Measurements from ENCODE around the gene CC2D2B.
A peak's percentile ranks its signal among the peaks of the same experiment; 100 is the strongest.
"Not testable (repeated sequence)": the region's sequence is repeated elsewhere in the genome, so short reads cannot be mapped to it uniquely, and the experiment has no call there.

Gene CC2D2B

DNA sequence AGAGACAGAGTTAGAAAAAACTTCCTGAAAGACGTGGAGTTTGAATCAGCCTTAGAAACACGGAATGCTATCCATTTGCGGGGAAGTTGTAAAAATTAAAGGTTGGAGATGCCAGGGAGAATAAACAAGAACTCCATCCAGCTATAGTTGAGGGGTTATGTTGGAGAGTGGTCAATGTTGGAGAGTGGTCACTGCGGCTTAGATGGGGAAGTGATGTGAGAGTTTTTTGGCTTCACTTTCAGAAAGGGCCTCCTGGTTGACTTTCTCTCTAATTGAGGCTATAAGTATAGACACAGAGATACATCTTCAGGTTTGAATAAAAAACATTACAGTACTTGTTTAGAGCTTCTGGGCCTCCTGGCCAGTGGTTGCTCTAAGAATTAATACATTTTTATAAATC lies 675 bp downstream of the CC2D2B start:
- Histone ChIP-seq H3K4me1 (ENCODE audit: control insufficient read depth, insufficient read depth, low read length) (no peaks in the 10 kb centered on the region), H3K27me3 (ENCODE audit: control insufficient read depth, insufficient read depth, low read length) (no peaks in the 10 kb centered on the region), H3K9ac (ENCODE audit: low read length) (no peak overlapping the region), H3K36me3 (ENCODE audit: control insufficient read depth, insufficient read depth, low read length) (peaks cover 2% of the 10 kb centered on the region; the same call in 1 of the 2 replicates), H3K9me3 (ENCODE audit: control insufficient read depth, insufficient read depth, low read depth, low read length) (no peaks in the 10 kb centered on the region), H3K27ac (ENCODE audit: low read depth, low read length) (no peak overlapping the region), H3K4me3 (ENCODE audit: low read depth, low read length) (peak overlapping the region; percentile 87)

- no peaks in the 10 kb centered on the region for H3K27me3 ChIP-seq (ENCODE audit: control insufficient read depth, insufficient read depth, low read length)
- H3K4me1 ChIP-seq (ENCODE audit: control insufficient read depth, insufficient read depth, low read length): no peaks in the 10 kb centered on the region
- H3K27ac ChIP-seq (ENCODE audit: low read depth, low read length): no peak overlapping the region
- no peak overlapping the region for H3K9ac ChIP-seq (ENCODE audit: low read length)
- no peak overlapping the region for H3K4me3 ChIP-seq (ENCODE audit: low read depth, low read length)
- H3K9me3 ChIP-seq (ENCODE audit: control insufficient read depth, insufficient read depth, low read depth, low read length): no peaks in the 10 kb centered on the region
- H3K36me3 ChIP-seq (ENCODE audit: control insufficient read depth, insufficient read depth, low read length): no peaks in the 10 kb centered on the region
Observed at GRCh38 chr10:95909561-95909960, 1.8 kb downstream of the CC2D2B start.

DNA sequence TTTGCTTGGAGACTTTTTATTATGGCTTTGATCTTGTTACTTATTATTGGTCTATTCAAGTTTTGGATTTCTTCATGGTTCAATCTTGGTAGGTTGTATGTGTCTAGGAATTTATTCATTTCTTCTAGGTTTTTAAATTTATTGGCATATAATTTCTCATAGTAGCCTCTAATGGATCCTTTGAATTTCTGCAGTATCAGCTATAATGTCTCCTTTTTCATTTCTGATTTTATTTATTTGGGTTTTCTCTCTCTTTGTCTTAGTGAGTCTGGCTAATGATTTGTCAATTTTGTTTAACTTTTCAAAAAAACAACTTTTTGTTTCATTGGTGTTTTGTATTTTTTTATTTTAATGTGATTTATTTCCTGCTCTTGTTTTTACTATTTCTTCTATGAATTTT lies 8.3 kb downstream of the CC2D2B start:
- H3K27me3 ChIP-seq (ENCODE audit: control insufficient read depth, insufficient read depth, low read length); H3K36me3 ChIP-seq (ENCODE audit: control insufficient read depth, insufficient read depth, low read length); H3K27ac ChIP-seq (ENCODE audit: low read depth, low read length); H3K9me3 ChIP-seq (ENCODE audit: control insufficient read depth, insufficient read depth, low read depth, low read length); H3K4me1 ChIP-seq (ENCODE audit: control insufficient read depth, insufficient read depth, low read length); H3K4me3 ChIP-seq (ENCODE audit: low read depth, low read length); H3K9ac ChIP-seq (ENCODE audit: low read length): not testable (repeated sequence)

GRCh38 chr10:95920798-95921426 lies 13.1 kb downstream of the CC2D2B start:
- no peak overlapping the region for H3K27ac ChIP-seq (ENCODE audit: low read depth, low read length)
- no peaks in the 10 kb centered on the region for H3K27me3 ChIP-seq (ENCODE audit: control insufficient read depth, insufficient read depth, low read length)
- H3K4me1 ChIP-seq (ENCODE audit: control insufficient read depth, insufficient read depth, low read length): peaks cover 6% of the 10 kb centered on the region; the same call in 1 of the 2 replicates
- H3K36me3 ChIP-seq (ENCODE audit: control insufficient read depth, insufficient read depth, low read length): no peaks in the 10 kb centered on the region
- no peak overlapping the region for H3K9ac ChIP-seq (ENCODE audit: low read length)
- H3K9me3 ChIP-seq (ENCODE audit: control insufficient read depth, insufficient read depth, low read depth, low read length): no peaks in the 10 kb centered on the region
- H3K4me3 ChIP-seq (ENCODE audit: low read depth, low read length): no peak overlapping the region

GRCh38 chr10:95925033-95925432 lies 17.3 kb downstream of the CC2D2B start:
- no peak overlapping the region for H3K9ac ChIP-seq (ENCODE audit: low read length)
- H3K27me3 ChIP-seq (ENCODE audit: control insufficient read depth, insufficient read depth, low read length): no peaks in the 10 kb centered on the region
- H3K4me1 ChIP-seq (ENCODE audit: control insufficient read depth, insufficient read depth, low read length): peaks cover 6% of the 10 kb centered on the region; the same call in 1 of the 2 replicates
- H3K4me3 ChIP-seq (ENCODE audit: low read depth, low read length): no peak overlapping the region
- no peaks in the 10 kb centered on the region for H3K36me3 ChIP-seq (ENCODE audit: control insufficient read depth, insufficient read depth, low read length)
- no peaks in the 10 kb centered on the region for H3K9me3 ChIP-seq (ENCODE audit: control insufficient read depth, insufficient read depth, low read depth, low read length)
- H3K27ac ChIP-seq (ENCODE audit: low read depth, low read length): no peak overlapping the region

- H3K27ac ChIP-seq (ENCODE audit: low read depth, low read length): no peak overlapping the region
- no peaks in the 10 kb centered on the region for H3K36me3 ChIP-seq (ENCODE audit: control insufficient read depth, insufficient read depth, low read length)
- no peaks in the 10 kb centered on the region for H3K27me3 ChIP-seq (ENCODE audit: control insufficient read depth, insufficient read depth, low read length)
- H3K9me3 ChIP-seq (ENCODE audit: control insufficient read depth, insufficient read depth, low read depth, low read length): peaks cover 8% of the 10 kb centered on the region
- no peak overlapping the region for H3K4me3 ChIP-seq (ENCODE audit: low read depth, low read length)
- H3K4me1 ChIP-seq (ENCODE audit: control insufficient read depth, insufficient read depth, low read length): no peaks in the 10 kb centered on the region
- H3K9ac ChIP-seq (ENCODE audit: low read length): no peak overlapping the region
Observed at GRCh38 chr10:95935429-95935828, 27.7 kb downstream of the CC2D2B start.

DNA sequence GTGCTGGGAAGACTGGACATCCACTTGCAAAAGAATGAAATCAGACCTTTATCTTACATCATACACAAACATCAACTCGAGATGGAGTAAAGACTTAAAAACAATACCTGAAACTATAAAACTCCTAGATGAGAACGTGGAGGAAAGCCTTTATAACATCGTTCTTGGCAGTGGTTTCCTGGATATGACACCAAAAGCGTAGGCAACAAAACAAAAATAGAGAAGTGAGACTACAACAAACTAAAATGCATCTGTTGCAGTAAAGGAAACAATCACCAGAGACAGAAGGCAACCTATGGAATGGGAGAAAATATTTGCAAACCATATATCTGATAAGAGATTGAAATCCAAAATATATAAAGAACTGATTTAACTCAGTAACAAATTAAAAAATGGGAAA lies 33.3 kb downstream of the CC2D2B start:
- no peak overlapping the region for H3K27ac ChIP-seq (ENCODE audit: low read depth, low read length)
- peaks cover 14% of the 10 kb centered on the region for H3K9me3 ChIP-seq (ENCODE audit: control insufficient read depth, insufficient read depth, low read depth, low read length)
- no peak overlapping the region for H3K9ac ChIP-seq (ENCODE audit: low read length)
- H3K27me3 ChIP-seq (ENCODE audit: control insufficient read depth, insufficient read depth, low read length): no peaks in the 10 kb centered on the region
- no peaks in the 10 kb centered on the region for H3K4me1 ChIP-seq (ENCODE audit: control insufficient read depth, insufficient read depth, low read length)
- no peak overlapping the region for H3K4me3 ChIP-seq (ENCODE audit: low read depth, low read length)
- no peaks in the 10 kb centered on the region for H3K36me3 ChIP-seq (ENCODE audit: control insufficient read depth, insufficient read depth, low read length)

- Histone ChIP-seq H3K27me3 (ENCODE audit: control insufficient read depth, insufficient read depth, low read length) (no peaks in the 10 kb centered on the region), H3K4me3 (ENCODE audit: low read depth, low read length) (no peak overlapping the region), H3K4me1 (ENCODE audit: control insufficient read depth, insufficient read depth, low read length) (no peaks in the 10 kb centered on the region), H3K9me3 (ENCODE audit: control insufficient read depth, insufficient read depth, low read depth, low read length) (0 out of 2 replicates have a peak, but pooled peaks cover 3% of the 10 kb centered on the region), H3K27ac (ENCODE audit: low read depth, low read length) (no peak overlapping the region), H3K36me3 (ENCODE audit: control insufficient read depth, insufficient read depth, low read length) (no peaks in the 10 kb centered on the region), H3K9ac (ENCODE audit: low read length) (no peak overlapping the region)
Observed at GRCh38 chr10:95963202-95963990, 55.6 kb downstream of the CC2D2B start.

DNA sequence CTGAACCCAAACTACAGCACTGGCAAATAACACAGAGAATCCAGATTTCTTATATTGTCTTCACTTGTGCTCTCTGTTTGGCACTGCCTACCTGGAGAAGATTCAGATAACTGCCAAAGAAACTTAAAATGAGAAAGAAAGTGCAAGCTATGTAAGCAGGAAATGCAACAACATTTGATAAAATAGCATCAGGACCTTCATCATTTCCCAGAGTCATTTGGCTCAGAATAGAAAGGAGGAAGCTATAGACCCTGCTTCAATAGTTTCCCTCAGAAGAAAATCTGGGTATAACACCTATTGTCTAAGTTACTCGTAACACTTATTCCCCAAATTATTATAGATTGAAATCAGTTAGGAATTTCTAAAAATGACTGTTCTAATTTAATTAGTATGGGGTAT lies 56.2 kb downstream of the CC2D2B start:
- Histone ChIP-seq H3K4me1 (ENCODE audit: control insufficient read depth, insufficient read depth, low read length) (no peaks in the 10 kb centered on the region), H3K36me3 (ENCODE audit: control insufficient read depth, insufficient read depth, low read length) (no peaks in the 10 kb centered on the region), H3K9me3 (ENCODE audit: control insufficient read depth, insufficient read depth, low read depth, low read length) (0 out of 2 replicates have a peak, but pooled peaks cover 3% of the 10 kb centered on the region), H3K9ac (ENCODE audit: low read length) (no peak overlapping the region), H3K27ac (ENCODE audit: low read depth, low read length) (no peak overlapping the region), H3K4me3 (ENCODE audit: low read depth, low read length) (no peak overlapping the region), H3K27me3 (ENCODE audit: control insufficient read depth, insufficient read depth, low read length) (no peaks in the 10 kb centered on the region)

GRCh38 chr10:95964756-95965155 lies 57.0 kb downstream of the CC2D2B start:
- Histone ChIP-seq H3K4me3 (ENCODE audit: low read depth, low read length) (no peak overlapping the region), H3K9ac (ENCODE audit: low read length) (no peak overlapping the region), H3K4me1 (ENCODE audit: control insufficient read depth, insufficient read depth, low read length) (no peaks in the 10 kb centered on the region), H3K36me3 (ENCODE audit: control insufficient read depth, insufficient read depth, low read length) (no peaks in the 10 kb centered on the region), H3K27me3 (ENCODE audit: control insufficient read depth, insufficient read depth, low read length) (no peaks in the 10 kb centered on the region), H3K9me3 (ENCODE audit: control insufficient read depth, insufficient read depth, low read depth, low read length) (0 out of 2 replicates have a peak, but pooled peaks cover 3% of the 10 kb centered on the region), H3K27ac (ENCODE audit: low read depth, low read length) (no peak overlapping the region)

Data from HUES6 (cell line).